ENCODE results near the gene CD83.

CD83 gene

GRCh38 chr6:14131579-14131978 is 14.0 kb downstream of the CD83 start:
- in situ Hi-C loops (cut with MboI; ENCODE audit: low sequenced_read_pairs, unreplicated experiment), result no loop called here
- DNase-seq (ENCODE audit: low spot score), result no peak
- TF ChIP-seq CTCF (IDR thresholded peaks at IDR 0.05; ENCODE audit: borderline replicate concordance, control extremely low read depth, extremely low read depth, insufficient read depth, missing control alignments), result no peak

- in situ Hi-C loops (cut with MboI; ENCODE audit: low sequenced_read_pairs, unreplicated experiment), result no loop called here
- TF ChIP-seq CTCF (IDR thresholded peaks at IDR 0.05; ENCODE audit: borderline replicate concordance, control extremely low read depth, extremely low read depth, insufficient read depth, missing control alignments), result no peak
- DNase-seq (ENCODE audit: low spot score), result no peak
Measured at GRCh38 chr6:14132244-14132920, 14.8 kb downstream of the CD83 start.

GRCh38 chr6:14132921-14133275 is 15.3 kb downstream of the CD83 start:
- in situ Hi-C loops (cut with MboI; ENCODE audit: low sequenced_read_pairs, unreplicated experiment), result no loop called here
- DNase-seq (ENCODE audit: low spot score), result no peak
- TF ChIP-seq CTCF (IDR thresholded peaks at IDR 0.05; ENCODE audit: borderline replicate concordance, control extremely low read depth, extremely low read depth, insufficient read depth, missing control alignments), result no peak

- DNase-seq (ENCODE audit: low spot score), result no peak
- TF ChIP-seq CTCF (IDR thresholded peaks at IDR 0.05; ENCODE audit: borderline replicate concordance, control extremely low read depth, extremely low read depth, insufficient read depth, missing control alignments), result no peak
- in situ Hi-C loops (cut with MboI; ENCODE audit: low sequenced_read_pairs, unreplicated experiment), result no loop called here
Measured at GRCh38 chr6:14134211-14134910, 16.8 kb downstream of the CD83 start.

GRCh38 chr6:14135893-14136539 is 18.4 kb downstream of the CD83 start:
- no peak for TF ChIP-seq CTCF (IDR thresholded peaks at IDR 0.05; ENCODE audit: borderline replicate concordance, control extremely low read depth, extremely low read depth, insufficient read depth, missing control alignments)
- no peak for DNase-seq (ENCODE audit: low spot score)
- in situ Hi-C loops (cut with MboI; ENCODE audit: low sequenced_read_pairs, unreplicated experiment), result no loop called here

- TF ChIP-seq CTCF (IDR thresholded peaks at IDR 0.05; ENCODE audit: borderline replicate concordance, control extremely low read depth, extremely low read depth, insufficient read depth, missing control alignments), result no peak
- in situ Hi-C loops (cut with MboI; ENCODE audit: low sequenced_read_pairs, unreplicated experiment), result no loop called here
- no peak for DNase-seq (ENCODE audit: low spot score)
Measured at GRCh38 chr6:14138701-14139215, 21.2 kb downstream of the CD83 start.
